GM21723 (cell line): ENCODE data around the gene ZNF391.
"Not testable (repeated sequence)": the region's sequence is repeated elsewhere in the genome, so short reads cannot be mapped to it uniquely, and the experiment has no call there.

ENCODE experiments used
- ATAC-seq: cut with Tn5 transposase; IDR thresholded peaks from one replicate; pipeline ENCODE4 v1.9.1; 2021; ENCODE audit warnings: mild to moderate bottlenecking, moderate library complexity; ENCODE audit not compliant: unreplicated experiment

The ZNF391 gene

DNA sequence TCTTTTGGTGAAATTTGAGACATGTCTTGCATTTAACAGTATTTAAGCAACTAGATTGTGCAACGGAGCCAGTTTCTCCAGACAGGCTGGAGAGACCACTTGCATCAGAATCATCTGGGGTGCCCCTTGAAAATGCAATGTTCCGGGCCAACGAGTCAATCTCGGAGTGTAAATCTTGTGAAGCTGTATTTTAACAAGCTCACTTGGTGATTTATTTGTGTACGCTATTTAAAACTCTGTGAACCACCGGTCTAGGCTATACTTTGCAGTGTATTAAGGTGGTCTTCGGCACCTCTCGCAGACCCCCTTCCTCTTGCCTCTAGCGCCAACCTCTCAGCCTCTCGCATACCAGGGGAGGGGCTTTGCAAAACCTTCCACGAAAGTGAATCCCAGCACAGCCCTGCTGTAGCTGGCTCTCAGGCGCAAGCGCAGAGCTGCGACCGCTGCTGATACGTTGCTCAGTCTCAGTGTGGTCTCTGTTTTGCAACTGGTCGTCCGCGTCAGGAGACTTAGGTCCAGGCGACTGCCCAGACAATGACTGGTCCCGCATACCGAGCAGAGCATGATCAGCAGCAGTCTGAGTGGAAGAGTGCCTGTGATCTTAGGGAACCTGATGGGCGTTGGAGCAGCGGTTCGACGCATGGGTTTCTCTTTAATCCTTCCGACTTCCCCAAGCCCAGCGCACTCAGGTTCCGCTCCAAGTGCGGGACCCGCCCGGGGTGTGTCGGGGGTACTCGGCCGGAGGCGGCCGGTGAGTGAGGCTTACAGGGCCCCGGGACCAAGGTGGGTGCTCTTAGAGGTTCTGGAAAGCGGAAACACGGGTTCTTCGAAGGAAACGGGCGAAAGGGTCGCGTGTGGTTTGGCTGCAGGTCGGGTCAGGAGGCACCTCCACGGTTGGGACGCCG lies at the start of gene ZNF391:
Gene ZNF391 (plus strand): TSS at position 467 of the 905 bp plus-strand sequence. CDS start 11,612 bp downstream, outside the sequence.
- peak; percentile 92 for ATAC-seq

DNA sequence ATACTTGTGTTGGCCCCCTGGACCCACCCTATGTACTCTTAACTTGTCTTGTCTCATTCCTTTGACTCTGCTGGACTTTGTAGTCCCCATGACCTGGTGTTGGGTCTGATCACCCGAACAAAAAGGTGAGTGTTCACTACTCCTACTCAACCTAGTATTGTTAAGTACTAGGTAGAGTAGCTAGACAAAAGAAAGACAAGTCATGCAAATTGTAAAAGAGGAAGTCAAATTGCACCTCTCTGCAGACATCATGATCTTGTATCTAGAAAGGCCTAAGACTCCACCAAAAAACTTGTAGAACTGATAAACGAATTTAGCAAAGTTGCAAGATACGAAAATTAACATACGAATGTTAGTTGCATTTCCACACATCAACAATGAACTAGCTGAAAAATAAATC lies 35.7 kb upstream of the ZNF391 start:
- no peak for ATAC-seq

DNA sequence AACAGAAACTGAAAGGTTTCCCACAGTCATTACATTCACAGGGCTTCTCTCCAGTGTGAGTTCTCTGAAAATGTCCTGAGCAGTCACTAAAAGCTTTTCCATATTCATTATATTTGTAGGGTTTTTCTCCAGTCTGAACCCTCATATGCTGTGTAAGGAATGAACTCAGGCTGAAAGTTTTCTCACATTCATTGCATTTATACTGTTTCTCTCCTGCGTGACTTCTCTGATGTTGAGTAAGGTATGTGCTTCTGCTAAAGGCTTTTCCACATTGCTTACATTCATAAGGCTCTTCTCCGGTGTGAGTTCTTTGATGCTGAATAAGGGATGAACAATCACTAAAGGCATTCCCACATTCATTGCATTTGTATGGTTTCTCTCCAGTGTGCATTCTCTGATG lies 29.8 kb upstream of the ZNF391 start:
- ATAC-seq = no peak

DNA sequence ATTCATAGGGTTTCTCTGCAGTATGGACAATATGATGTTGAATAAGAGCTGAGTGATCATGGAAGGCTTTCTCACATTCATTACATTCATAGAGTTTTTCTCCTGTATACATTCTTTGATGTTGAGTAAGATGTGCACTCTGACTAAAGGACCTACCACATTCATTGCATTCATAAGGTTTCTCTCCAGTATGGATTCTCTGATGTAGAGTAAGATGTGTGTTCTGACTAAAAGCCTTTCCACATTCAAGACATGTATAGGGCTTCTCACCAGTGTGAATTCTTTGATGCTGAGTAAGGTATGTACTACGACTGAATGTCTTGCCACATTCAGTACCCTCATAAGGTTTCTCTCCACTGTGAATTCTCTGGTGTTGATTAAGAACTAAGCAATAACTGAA lies 29.3 kb upstream of the ZNF391 start:
- no peak for ATAC-seq

DNA sequence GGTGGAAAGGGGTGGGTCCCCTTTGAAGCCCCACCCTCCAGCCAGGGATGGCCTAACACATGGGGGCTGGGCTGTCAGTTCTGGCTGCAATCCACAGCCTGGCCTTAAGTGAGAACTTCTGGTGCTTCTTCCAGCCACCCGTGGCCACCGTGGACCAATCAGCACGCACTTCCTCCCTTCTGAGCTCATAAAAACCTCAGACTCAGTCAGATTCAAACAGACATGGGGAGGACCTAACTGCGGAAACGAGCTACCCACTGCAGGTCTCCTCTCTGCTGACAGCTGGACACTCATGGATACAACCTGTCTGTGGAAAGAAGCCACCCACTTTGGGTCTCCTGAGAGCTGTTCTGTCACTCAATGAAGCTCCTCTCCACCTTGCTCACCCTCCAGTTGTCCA lies 20.4 kb upstream of the ZNF391 start:
- ATAC-seq = no peak

DNA sequence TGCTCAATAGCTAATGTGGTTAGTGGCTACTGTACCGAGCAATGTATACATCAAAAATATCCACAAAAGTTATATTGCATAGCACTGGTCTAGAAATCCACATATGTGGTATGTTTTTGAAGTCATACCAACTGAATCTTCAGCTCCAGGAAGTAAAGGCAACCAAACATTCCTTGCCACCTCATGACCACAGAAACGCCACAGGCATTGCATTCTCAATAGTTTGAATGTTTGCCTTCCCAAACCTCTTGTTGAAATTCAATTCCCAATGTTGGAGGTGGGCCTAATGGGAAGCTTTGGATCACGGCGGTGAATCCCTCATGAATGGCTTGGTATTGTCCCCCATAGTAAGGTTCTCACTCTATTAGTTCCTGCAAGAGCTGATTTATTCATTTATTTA lies 18.2 kb upstream of the ZNF391 start:
- ATAC-seq = no peak

DNA sequence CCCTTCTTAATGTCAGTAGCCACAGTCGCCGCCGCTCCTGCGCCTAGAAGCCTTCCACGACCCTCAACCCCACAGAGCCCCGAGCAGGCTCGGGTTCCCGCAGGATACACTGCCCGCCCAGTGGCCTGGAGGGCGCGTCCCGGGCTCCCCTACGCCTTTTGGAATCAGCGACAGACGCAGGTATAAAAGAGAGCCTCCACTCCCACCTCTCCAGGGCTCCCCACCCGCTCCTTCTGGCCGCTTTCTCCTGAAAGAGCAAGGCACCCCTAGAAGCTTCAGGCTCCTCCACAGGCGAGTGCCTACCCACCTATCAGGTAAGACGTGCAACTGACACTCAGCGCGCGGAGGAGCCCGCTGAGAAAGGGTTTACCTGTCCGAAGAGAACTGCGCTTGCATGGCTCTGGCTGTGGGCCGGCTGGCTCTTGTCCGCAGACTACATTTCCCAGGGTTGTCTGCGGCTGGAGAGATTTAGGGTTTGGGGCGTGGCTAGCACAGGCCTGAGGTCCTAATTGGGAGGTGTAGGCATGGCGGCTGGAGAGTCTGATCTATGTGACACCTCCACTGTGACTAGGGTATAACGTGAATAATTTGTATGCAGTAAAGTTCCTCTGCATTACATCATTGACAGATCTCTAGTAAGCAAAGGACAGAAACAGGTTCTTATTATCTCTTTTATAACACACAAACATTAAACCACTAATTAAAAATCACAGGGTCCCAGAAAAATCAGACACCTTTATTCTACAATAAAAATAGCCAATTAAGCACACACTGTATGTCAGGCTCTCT lies 13.5 kb upstream of the ZNF391 start:
- ATAC-seq = peak; percentile 96

DNA sequence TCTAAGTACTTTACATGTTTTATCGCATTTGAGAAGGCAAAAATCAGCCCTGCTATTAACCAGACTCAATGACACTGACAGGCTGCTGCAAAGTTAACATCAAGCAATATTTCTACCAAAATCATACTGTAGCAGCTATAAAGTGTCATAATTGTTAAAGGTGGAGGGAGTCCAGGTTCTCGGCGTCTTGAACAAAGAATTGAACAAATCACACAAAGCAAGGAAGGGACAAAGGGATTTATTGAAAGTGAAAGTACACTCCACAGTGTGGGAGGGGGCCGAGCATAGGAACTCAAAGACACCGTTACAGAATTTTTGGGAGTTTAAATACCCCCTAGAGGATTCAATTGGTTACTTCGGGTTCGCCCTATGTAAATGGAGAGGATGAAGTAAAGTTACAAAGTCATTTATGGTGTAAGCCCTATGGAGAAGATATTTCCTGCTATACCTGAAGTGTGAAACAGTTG lies 12.9 kb upstream of the ZNF391 start:
- no peak for ATAC-seq

DNA sequence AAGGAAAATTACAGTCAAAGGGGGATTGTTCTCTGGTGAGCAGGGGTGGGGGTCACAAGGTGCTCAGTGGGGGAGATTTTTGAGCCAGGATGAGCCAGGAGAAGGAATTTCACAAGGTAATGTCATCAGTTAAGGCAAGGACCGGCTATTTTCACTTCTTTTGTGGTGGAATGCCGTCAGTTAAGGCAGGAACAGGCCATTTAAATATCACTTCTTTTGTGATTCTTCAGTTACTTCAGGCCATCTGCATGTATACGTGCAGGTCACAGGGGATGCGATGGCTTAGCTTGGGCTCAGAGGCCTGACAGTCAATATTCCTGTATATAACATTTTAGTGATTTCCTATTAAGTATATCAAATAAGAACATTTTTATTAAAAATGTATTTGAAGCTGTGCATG lies 10.2 kb upstream of the ZNF391 start:
- ATAC-seq = not testable (repeated sequence)

DNA sequence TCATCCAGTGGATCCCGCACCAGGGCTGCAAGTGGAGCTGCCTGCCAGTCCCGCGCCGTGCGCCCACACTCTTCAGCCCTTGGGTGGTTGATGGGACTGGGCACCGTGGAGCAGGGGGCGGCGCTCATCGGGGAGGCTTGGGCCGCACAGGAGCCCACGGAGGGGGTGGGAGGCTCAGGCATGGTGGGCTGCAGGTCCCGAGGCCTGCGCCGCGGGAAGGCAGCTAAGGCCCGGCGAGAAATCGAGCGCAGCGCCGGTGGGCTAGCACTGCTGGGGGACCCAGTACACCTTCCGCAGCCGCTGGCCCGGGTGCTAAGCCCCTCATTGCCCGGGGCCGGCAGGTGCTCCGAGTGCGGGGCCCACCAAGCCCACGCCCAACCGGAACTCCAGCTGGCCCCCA lies 7.6 kb upstream of the ZNF391 start:
- ATAC-seq = not testable (repeated sequence)

DNA sequence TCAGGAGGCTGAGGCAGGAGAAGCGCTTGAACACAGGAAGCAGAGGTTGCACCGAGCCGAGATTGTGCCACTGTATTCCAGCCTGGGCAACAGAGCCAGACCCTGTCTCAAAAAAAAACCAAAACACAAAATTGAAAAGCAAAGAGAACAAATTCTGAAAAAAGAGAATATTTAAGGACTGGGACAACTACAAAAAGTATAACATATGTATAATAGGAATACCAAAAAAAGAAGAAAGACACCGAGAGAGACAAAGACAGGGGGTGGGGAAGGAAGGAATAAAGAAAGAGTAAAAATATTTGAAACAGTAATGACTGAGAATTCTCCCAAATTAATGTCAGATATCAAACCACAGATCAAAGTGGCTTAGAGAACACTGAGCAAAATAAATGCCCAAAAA lies 5.5 kb upstream of the ZNF391 start:
- no peak for ATAC-seq

DNA sequence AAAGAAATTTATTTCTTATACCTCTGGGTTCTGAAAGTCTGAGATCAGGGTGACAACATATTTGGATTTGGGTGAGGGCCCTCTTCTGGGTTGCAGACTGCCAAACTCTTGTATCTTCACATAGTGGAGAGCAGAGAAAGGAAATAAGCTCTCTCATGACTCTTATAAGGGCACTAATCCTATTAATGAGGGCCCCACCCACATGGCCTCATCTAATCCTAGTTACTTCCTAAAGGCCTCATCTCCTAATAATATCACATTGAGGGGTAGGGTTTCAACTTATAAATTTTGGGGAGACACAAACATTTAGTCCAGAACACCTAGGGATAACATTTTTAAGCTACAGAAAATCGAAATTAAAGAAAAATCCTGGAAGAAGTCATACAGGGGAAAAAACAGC lies 5.1 kb upstream of the ZNF391 start:
- ATAC-seq = no peak

DNA sequence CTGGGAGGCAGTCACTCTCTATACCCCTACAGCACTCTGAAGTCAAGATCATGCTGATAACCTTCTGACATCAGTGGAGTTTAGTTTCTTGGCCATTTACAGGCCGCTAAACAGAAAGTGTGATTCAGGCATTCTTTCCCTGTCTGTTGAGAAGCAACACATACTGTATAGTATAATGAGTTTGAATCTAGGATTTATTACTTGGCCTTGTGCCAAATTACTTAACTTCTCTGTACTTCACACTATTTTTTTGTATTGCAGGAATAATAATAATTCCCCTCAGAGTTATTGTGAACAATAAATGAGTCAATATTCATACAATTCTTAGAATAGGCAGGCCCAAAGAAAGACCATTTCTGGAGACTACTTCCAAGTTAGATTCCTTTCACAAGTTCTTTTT lies 4.1 kb downstream of the ZNF391 start:
- ATAC-seq = no peak

DNA sequence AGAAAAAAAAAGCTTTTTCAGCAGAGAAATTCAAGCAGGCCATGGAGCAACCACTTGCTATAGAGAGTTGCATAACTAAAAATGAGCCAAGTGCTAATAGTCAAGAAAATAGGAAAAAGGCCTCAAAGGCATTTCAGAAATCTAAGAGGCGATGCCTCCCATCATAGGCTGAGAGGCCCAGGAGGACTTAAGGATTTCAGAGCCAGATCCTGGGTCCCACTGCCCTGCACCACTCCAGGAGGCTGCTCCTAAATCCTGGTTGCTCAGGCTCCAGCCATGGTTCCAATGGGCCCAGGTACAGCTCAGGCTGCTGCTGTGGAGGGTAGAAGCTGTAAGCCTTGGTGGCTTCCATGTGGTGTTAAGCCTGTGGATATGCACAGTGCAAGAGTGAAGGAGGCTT lies 5.5 kb downstream of the ZNF391 start:
- no peak for ATAC-seq

DNA sequence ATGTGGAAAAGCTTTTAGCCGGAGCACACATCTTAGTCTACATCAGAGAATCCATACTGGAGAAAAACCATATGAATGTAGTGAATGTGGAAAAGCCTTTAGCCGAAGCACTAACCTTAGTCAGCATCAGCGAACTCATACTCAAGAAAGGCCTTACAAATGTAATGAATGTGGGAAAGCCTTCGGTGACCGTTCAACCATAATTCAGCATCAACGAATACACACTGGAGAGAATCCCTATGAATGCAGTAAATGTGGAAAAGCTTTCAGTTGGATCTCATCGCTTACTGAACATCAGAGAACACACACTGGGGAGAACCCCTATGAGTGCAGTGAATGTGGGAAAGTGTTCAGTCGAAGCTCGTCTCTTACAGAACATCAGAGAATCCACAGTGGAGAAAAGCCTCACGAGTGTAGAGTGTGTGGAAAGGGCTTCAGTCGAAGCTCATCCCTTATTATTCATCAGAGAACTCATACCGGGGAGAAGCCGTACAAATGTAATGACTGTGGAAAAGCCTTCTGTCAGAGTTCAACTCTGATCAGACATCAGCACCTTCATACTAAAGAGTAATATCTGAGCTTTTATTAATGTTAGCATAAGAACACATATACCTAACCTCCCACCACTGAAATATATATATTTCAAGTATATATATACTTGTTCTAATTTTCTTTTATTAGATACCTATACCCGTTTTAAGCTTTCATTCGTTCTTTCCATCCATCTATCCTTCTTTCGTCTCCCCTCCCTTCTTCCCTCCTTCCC lies 12.5 kb downstream of the ZNF391 start:
- no peak for ATAC-seq

DNA sequence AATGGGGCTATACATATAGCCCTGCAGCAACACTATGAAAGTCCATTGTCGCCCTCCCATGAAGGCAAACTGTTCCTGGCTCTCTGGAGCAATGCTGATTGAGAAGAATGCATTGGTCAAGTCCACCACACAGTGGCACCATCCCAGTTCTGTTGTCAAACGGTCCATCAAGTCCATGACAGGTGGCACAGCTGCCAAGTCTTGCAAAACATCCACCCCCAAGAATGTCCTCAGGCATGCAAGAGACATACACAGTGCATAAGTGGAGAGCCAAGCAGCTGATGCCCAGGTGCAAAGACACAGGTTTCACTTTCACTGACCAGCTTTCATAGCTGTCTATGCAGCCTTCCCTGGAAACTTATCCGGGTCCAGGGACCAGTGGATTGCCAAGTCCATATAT lies 17.5 kb downstream of the ZNF391 start:
- ATAC-seq = no peak

DNA sequence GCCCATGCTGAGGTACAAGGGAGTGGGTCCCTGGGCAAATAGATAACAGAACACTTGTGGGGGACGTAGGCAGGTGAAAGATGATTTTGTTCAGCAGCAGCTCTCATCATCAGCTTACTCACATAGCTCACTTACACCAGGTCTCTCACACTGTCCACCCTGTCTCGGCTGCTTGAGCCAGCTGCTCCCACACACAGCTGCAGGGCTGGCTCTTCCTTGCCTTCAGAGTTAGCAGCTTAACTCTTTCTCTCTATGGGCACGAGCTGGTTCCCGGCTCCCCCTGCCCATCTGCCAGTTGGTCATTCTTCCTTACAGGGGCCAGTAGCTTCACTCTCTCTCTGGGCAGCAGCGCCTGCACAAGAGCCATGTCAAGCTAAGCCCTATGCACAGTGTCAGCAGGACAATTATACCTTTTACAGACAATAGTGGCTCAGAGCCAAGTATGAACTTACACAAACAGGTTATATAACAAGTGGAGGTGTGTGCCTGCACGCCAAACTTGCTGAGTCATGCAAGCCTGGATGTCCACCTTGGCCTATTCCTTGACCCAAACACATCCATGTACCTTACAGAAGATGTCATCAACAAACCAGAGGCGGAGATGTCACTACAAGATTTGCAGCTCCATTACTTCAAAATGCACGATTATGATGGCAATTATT lies 18.7 kb downstream of the ZNF391 start:
- no peak for ATAC-seq

DNA sequence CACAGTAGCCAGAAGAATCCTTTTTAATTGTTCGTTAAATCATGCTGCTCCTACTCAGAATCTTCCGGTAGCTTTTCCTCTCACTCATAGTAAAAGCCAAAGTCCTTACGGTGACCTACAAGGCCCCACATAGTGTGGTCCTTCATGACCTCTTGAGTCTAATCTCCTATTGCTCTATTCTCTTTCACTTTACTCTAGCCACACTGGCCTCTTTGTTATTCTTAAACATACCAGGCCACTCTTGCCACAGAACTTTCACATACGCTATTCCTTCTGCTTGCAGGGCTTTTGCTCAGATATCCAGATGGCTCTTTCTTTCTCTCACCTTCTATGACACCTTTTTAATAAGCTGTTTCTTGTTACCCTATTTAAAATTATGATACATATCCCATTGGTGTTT lies 25.7 kb downstream of the ZNF391 start:
- no peak for ATAC-seq

DNA sequence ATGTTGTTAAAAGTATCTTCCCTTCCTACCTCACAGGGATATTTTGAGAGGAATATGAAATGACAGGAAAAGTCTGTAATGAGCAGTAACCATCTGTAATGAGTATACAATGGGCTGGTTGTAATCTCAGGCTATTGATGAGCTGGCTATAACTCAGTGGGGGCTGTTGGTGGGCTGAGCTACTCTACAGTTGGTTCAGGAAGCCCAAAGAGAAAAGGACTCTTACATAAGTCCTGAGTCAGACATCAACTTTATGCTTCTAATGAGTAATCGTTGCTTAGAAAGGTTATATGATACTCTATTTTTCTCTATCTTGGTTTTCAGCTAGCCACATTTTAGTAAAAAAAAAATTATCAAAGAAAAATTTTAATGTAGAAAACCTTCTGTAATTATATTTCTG lies 26.4 kb downstream of the ZNF391 start:
- no peak for ATAC-seq

DNA sequence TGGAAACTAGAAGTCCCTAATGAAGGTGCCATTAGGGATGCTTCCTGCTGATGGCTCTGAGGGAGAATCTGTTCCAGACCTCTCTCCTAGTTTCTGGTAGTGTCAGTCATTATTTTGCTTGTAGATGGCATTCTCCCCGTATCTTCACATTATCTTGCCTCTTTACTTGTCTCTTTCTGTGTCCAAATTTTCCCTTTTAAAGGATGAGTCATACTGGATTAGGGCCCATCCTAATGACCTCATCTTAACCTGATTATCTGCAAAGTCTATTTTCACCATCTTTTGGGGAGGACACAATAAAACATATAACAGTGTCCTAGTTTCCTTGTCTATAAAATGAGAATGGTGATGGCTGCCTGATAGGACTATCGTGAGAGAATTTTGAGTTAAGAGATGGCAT lies 27.3 kb downstream of the ZNF391 start:
- no peak for ATAC-seq

DNA sequence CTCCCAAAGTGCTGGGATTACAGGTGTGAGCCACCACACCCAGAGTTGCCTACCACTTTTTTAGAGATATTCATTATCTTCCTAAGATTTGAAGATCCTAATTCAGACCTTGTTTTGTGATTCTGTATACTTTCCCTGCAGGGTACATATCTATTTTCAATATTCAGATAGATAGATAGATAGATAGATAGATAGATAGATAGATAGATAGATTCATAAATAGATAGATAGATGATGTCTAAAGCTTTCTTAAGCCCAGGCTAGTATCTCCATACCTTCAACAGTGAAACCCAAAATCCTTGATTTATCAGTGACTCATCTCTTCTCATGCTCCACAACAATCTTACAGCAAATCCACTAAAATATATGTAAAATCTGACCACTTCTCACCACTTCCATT lies 30.8 kb downstream of the ZNF391 start:
- ATAC-seq = no peak
